ENCODE results near the gene MAP4K2. TPM values are rescaled to one million over a fixed set of nuclear protein-coding genes. Genes with fewer than 3 reads are reported as not detected.

MAP4K2 gene
- total RNA-seq, 4 donors from 2014 or later: 5.9 to 14.3 (median 9.1) TPM

DNA sequence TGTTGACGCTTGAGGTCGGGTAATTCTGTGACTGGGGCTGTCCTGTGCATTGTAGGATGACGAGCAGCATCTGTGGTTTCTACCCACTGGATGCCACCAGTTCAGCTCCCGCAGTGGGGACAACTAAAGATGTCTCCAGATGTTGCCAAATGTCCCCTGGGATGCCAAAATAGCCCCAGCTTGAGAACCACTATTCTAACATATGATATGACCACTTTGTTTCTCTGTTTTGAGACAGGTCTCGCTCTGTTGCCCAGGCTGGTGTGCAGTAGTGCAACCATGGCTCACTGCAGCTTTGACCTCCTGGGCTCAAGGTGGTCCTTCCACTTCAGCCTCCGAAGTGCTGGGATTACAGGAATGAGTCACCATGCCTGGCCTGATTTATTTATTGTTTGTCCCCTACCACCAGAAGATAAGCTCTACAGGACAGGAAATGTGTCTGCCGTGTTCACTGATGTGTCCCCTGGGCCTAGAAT, 11.7 kb upstream of the MAP4K2 start:
- TF ChIP-seq, protein P1, sequence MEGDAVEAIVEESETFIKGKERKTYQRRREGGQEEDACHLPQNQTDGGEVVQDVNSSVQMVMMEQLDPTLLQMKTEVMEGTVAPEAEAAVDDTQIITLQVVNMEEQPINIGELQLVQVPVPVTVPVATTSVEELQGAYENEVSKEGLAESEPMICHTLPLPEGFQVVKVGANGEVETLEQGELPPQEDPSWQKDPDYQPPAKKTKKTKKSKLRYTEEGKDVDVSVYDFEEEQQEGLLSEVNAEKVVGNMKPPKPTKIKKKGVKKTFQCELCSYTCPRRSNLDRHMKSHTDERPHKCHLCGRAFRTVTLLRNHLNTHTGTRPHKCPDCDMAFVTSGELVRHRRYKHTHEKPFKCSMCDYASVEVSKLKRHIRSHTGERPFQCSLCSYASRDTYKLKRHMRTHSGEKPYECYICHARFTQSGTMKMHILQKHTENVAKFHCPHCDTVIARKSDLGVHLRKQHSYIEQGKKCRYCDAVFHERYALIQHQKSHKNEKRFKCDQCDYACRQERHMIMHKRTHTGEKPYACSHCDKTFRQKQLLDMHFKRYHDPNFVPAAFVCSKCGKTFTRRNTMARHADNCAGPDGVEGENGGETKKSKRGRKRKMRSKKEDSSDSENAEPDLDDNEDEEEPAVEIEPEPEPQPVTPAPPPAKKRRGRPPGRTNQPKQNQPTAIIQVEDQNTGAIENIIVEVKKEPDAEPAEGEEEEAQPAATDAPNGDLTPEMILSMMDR (IDR thresholded peaks at IDR 0.05; ENCODE audit: low read depth): no peak

DNA sequence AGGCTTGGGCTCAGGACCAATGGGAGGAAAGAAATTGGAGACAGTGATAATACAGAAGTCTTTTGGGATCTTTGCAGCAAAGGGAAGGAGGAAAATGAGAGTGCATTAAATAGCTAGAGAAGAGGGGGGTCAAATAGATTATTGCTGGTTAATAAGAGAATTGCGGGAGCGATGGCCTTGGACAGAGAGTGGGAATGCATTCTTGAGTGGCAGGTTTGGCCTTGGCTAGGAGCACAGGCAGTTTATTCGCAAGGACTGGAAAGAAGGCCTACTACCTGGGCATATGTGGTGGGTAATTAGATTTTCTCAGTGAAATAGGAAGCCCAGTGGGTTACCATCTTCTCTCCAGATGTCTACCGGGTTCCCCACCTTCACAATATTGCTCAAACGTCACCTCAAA, 10.8 kb upstream of the MAP4K2 start:
- TF ChIP-seq, protein P1 (IDR thresholded peaks at IDR 0.05; ENCODE audit: low read depth): no peak

DNA sequence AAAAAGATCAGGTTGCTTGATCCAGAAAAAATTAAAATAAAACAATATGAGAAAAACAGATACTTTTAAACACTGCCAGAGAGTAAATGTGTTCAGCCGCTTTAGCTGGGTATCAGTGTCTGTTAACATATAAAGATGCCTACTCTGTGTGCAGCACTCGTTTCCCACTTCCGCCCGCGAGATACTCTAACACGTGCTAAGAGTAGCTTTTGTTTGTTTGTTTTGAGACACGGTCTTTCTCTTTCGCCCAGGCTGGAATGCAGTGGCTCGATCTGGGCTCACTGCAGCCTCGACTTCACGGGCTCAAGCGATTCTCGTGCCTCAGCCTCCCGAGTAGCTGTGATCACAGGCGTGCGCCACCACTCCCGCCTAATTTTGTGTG, 7.9 kb upstream of the MAP4K2 start:
- TF ChIP-seq, protein P1 (IDR thresholded peaks at IDR 0.05; ENCODE audit: low read depth): no peak

DNA sequence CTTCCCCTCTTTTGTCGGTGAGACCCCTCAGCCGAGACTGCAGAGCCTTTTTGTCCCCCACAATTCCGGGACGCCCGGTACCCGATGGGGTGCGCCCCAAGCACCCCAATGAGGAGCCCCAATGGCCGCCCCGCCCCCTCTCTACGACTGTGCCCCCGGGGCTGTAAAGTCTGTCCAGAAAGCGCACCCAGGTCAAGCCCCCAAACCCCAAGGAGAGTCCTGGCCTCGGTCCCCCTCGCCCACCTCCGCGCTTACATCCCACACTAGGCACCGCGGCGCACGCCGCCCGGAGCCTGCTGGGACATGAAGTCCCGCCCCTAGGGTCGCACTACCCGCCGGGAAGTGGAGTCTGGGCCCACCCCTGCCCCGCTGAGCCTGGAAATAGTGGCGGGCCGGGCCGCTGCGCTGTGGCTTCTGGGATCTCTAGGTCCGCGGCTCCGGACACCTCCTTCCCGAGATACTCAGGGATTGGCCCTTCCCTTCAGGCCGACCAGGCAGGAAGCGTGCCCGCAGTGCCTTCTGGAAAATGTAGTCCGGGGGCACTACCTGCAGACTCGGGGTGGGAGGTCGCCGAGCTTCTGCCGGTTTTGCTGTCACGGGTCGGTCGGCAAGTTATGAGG, 7.4 kb upstream of the MAP4K2 start, which contains the start of gene MEN1:
TSS of gene MEN1 (minus strand) at position 281 of the 620 bp plus-strand sequence. CDS start 442 bp downstream, outside the sequence.
- TF ChIP-seq, protein P1 (IDR thresholded peaks at IDR 0.05; ENCODE audit: low read depth): no peak

DNA sequence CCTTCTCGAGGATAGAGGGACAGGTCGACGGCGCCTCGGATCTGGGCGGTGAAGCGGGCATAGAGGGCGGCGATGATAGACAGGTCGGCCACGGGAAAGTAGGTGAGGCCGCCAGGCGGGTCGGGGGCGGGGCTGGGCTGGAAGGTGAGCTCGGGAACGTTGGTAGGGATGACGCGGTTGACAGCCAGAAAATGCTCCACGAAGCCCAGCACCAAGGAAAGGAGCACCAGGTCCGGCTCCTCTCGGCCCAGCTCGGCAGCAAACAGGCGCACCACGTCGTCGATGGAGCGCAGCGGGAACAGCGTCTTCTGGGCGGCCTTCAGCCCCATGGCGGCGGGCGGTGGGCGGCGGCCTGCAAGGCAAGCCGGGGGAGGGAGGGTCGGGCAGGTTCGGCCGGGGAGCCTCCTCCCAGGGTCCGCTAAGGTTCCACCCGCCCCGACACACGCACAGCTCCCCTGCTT, 6.8 kb upstream of the MAP4K2 start:
- TF ChIP-seq, protein P1 (IDR thresholded peaks at IDR 0.05; ENCODE audit: low read depth): no peak

DNA sequence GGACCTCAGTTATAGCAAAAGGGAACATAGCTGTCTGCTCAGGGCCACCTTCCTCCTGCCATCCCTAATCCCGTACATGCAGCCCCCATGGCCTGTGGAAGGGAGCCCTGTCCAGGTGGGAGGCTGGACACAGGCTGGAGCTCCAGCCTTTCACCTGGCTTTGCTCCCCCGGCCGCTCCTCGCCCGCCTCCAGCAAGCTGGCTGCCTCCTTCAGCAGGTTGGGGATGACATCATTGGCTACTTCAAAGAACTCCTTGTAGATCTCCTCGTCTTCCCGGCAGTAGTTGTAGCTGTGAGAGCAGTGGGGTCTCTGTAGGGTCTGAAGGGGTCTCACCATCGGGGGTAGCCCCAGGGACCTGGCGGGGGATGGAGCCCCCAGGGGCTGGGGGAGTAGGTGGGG, 2.5 kb upstream of the MAP4K2 start:
- TF ChIP-seq, protein P1 (IDR thresholded peaks at IDR 0.05; ENCODE audit: low read depth): no peak

DNA sequence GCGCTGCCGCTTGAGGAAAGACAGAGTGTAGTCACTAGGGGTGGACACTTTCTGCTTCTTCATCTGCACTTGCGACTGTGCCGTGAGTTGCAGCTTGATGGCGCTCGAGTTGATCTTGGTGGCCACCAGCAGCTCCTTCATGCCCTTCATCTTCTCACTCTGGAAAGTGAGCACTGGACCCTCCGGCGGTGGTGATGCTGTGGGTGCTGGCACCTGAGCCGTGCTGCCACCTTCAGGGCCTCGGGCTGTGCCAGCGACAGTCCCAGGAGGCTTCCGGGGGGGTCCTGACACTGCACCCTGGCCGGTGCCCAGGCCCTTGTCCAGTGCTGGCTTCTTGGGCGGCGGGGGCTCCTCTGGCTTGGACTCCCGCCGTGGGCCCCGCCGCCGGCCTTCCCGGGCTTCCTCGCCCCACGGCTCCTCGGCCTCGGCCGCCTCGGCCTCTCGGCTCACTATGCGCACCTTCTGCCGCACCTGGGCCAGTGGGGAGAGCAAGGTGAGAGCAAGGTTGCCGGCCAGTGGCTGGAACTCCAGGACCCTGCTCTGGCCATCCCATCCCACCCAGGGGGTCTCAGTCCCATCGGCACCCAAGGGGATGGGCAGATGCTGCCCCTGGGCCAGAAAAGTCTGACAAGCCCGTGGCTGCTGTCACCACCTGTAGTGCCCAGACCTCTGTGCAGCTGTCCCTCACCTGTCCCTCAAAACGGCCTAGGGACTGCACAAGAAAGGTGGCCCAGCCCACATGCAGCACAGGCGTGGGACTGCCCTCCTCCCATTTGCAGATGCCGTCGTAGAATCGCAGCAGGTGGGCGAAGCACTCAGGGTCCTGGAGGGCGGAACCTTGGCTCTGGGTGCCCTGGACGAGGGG, 1.6 kb upstream of the MAP4K2 start:
- TF ChIP-seq, protein P1 (IDR thresholded peaks at IDR 0.05; ENCODE audit: low read depth): no peak

All from subcutaneous adipose tissue (tissue), 4 donors.